Brain microvascular endothelial cell (primary cell): Measurements from ENCODE around the gene GNB1L.
A peak's percentile ranks its signal among the peaks of the same experiment; 100 is the strongest.

ENCODE experiments used
- DNase-seq: peaks from one replicate; pipeline ENCODE4 v3.0.0-alpha.2; 2020
- H3K27ac ChIP-seq: fragments of 250-450 bp; sonication (Bioruptor Pico); 2 replicates; pipeline ENCODE4 v1.5.1; 2020; ENCODE audit warnings: mild to moderate bottlenecking, moderate library complexity
- H3K27me3 ChIP-seq: fragments of 250-450 bp; sonication (Bioruptor Pico); replicated peaks from 2 replicates; pipeline ENCODE4 v1.5.1; 2020; ENCODE audit warnings: mild to moderate bottlenecking
- H3K36me3 ChIP-seq: fragments of 250-450 bp; sonication (Bioruptor Pico); replicated peaks from 2 replicates; pipeline ENCODE4 v1.5.1; 2020; ENCODE audit warnings: mild to moderate bottlenecking
- H3K4me3 ChIP-seq: 2 replicates; pipeline ENCODE4 v1.5.1; 2011; ENCODE audit warnings: low read depth, mild to moderate bottlenecking, control low read depth, low read length, moderate library complexity
- CTCF ChIP-seq: IDR thresholded peaks from 2 replicates; pipeline ENCODE4 v1.5.1; 2011; ENCODE audit warnings: low read depth, mild to moderate bottlenecking, moderate library complexity, low read length, control low read depth, inconsistent platforms; ENCODE audit errors: missing control alignments
- in situ Hi-C: cut with HindIII; loops from 2 replicates; pipeline ENCODE4 v1.10.0; 2017; ENCODE audit warnings: low sequenced_read_pairs, low pct_ligation_motif_present

Gene GNB1L

GRCh38 chr22:19871845-19872778, 17.4 kb upstream of the GNB1L start:
- Histone ChIP-seq H3K4me3 (no peak overlapping the region), H3K27me3 (no peaks in the 10 kb centered on the region), H3K27ac (no peak overlapping the region), H3K36me3 (no peaks in the 10 kb centered on the region)
- TF ChIP-seq CTCF: no peak
- in situ Hi-C loops: no loop called here
- DNase-seq: no peak

GRCh38 chr22:19871023-19871844, 16.6 kb upstream of the GNB1L start:
- TF ChIP-seq CTCF: no peak
- in situ Hi-C loops: no loop called here
- DNase-seq: no peak

GRCh38 chr22:19870153-19871022, 15.7 kb upstream of the GNB1L start:
- no peak for DNase-seq
- no peak for TF ChIP-seq CTCF
- in situ Hi-C loops: no loop called here
- no peak overlapping the region for H3K27ac ChIP-seq
- H3K4me3 ChIP-seq: no peak overlapping the region
- H3K36me3 ChIP-seq: no peaks in the 10 kb centered on the region
- no peaks in the 10 kb centered on the region for H3K27me3 ChIP-seq

More at GRCh38 chr22:19871023-19871844, 16.6 kb upstream of the GNB1L start:
- no peaks in the 10 kb centered on the region for H3K27me3 ChIP-seq
- no peaks in the 10 kb centered on the region for H3K36me3 ChIP-seq
- no peak overlapping the region for H3K27ac ChIP-seq
- no peak overlapping the region for H3K4me3 ChIP-seq

GRCh38 chr22:19869497-19870152, 15.0 kb upstream of the GNB1L start:
- H3K36me3 ChIP-seq: no peaks in the 10 kb centered on the region
- in situ Hi-C loops: no loop called here
- peak; percentile 13 for TF ChIP-seq CTCF
- H3K4me3 ChIP-seq: no peak overlapping the region
- no peaks in the 10 kb centered on the region for H3K27me3 ChIP-seq
- H3K27ac ChIP-seq: no peak overlapping the region
- no peak for DNase-seq
